GM19351 (cell line): ENCODE measurements around the gene NLN.
"Not testable (repeated sequence)": the region's sequence is repeated elsewhere in the genome, so short reads cannot be mapped to it uniquely, and the experiment has no call there.

Source experiments
- ATAC-seq: cut with Tn5 transposase; IDR thresholded peaks from one replicate; pipeline ENCODE4 v1.9.1; 2021; ENCODE audit warnings: mild to moderate bottlenecking, moderate library complexity; ENCODE audit not compliant: unreplicated experiment

The NLN gene

DNA sequence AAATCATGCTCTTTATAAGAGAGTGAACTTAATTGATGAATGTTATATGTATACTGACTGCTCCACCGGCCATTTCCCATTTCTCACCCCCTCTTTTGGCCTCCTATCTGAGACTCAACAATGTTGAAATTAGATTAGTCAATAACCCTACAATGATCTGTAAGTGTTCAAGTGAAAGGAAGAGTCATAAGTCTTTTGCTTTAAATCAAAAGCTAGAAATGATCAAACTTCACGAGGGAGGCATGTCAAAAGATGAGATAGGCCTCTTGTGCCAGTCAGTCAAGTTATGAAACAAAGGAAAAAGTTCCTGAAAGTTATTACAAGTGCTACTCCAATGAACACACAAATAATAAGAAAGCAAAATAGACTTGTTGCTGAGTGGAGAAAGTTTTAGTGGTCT, 83.1 kb downstream of the NLN start:
- no peak for ATAC-seq

DNA sequence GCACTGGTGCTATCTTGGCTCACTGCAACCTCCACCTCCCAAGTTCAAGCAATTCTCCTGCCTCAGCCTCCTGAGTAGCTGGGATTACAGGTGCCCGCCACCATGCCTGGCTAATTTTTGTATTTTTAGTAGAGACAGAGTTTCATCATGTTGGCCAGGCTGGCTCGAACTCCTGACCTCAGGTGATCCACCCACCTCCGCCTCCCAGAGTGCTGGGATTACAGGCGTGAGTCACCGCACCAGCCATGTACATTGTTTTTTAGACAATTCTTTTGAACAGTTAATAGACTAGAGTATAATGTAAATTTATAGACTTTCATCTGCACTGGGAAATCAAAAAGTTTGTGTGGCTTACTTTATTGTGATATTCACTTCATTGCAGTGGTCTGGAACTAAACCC, 85.5 kb downstream of the NLN start:
- ATAC-seq, result not testable (repeated sequence)

DNA sequence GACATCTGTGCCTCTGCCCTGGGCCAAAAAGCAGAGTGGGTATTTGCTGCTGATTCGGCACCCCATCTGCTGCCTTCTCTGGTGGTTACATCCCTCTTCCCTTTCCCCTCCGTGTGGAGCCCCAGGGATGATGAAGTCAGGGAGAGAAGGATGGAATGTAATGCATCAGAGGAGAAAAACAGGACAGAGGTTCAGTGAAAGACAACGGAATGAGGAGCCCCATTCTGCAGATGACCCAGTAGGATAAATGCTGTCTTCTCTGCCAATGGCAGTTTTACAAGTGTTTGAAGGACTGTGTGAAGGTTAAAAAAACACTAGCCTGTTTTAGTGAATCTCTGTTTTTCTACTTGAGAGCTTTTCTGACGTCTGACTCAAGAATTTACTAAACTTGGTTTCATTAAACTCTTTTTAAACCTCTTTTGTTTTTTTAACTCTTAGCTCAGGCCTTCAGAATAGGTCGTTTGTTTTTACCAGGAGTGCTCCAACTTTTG, 86.3 kb downstream of the NLN start:
- no peak for ATAC-seq

- no peak for ATAC-seq
These were observed 86.8 kb downstream of the NLN start for GRCh38 chr5:65808818-65809217.

GRCh38 chr5:65809817-65810531, 88.0 kb downstream of the NLN start:
- ATAC-seq, result no peak

DNA sequence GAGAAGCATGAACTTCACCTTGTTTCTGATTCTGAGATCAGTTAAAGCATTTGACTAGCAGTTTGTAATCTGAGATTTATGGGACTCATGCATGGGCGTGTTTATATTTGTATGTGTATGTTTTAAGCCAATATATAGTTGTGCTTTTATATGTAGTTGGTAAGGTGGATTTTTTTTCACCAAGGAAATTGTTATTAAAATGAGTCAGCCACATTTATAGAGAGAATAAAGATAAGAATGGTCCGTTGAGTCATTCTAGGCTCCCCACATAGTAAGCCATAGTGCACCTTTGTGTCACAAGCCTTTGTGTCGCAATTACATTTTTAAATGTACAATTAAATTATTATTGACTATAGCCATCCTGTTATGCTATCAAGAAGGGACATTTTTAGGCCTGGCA, 89.0 kb downstream of the NLN start:
- no peak for ATAC-seq

- ATAC-seq, result no peak
These were observed 89.9 kb downstream of the NLN start for GRCh38 chr5:65811885-65812284.

GRCh38 chr5:65812648-65813047, 90.6 kb downstream of the NLN start:
- no peak for ATAC-seq

GRCh38 chr5:65813174-65813573, 91.2 kb downstream of the NLN start:
- no peak for ATAC-seq

- ATAC-seq, result no peak
These were observed 93.2 kb downstream of the NLN start for GRCh38 chr5:65815161-65815560.

GRCh38 chr5:65816729-65817128, 94.7 kb downstream of the NLN start:
- ATAC-seq, result no peak

GRCh38 chr5:65817931-65818330, 95.9 kb downstream of the NLN start:
- ATAC-seq, result no peak

DNA sequence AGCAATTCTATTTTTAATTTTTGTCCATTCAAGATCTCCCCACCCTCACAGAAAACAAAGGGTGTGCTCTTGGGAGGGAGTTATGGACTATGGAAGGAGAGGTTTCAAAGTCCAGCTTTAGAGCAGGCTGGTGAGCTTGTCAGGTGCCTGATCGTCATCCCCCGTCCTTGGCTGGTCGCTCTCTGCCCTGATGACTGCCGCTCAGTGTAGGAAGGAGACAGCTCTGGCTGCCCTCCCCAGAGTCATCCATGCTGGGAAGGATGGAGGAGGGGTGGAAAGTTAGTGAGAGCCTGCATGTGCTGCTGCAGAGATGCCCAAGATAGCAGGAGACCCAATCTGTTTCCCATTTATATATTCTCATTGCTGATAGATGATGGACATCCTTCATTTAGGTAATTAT, 96.6 kb downstream of the NLN start:
- no peak for ATAC-seq

- ATAC-seq, result no peak
These were observed 97.4 kb downstream of the NLN start for GRCh38 chr5:65819215-65819904.

- no peak for ATAC-seq
These were observed 97.9 kb downstream of the NLN start for GRCh38 chr5:65819905-65820240.

- no peak for ATAC-seq
These were observed 98.4 kb downstream of the NLN start for GRCh38 chr5:65820373-65820772.

DNA sequence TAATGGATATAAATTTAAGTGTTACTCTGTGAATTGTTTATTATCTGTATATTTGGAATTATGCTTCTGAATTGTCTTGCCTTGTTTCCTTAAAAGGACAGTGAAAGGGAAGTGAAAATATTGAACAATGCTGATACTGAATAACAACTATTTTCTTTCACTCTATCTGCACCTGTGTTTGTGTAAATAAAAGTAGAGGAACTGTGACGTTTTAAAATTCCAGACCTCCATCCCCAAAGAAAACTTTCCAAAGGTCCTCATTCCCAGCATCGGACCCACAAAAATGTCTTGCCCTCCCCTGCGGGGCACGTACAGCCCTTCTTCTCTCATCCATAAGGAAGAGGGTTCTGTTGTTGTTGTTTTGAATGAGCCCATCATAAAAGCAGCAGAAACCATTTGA, 100.0 kb downstream of the NLN start:
- no peak for ATAC-seq

GRCh38 chr5:65822710-65823109, 100.7 kb downstream of the NLN start:
- no peak for ATAC-seq

DNA sequence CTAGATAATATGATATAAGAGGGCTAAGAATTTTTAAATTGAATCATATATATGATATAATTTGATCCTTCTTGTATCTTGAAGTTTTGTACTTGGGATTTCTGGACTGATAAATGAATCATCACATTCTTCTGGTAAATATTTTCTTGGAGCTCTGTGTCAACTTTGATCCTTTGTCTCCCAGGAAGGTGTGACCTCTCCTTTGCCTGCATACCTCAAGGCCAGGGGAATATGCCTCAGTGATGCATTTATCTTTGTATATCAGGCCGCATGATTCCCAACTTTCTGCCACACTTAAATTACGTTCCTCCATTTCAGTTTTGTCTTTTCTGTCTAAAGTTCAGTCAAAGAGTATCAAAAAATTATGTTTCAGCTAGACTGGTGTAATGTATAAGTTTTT, 101.2 kb downstream of the NLN start:
- ATAC-seq, result no peak

GRCh38 chr5:65823845-65824445, 101.9 kb downstream of the NLN start:
- ATAC-seq, result no peak

DNA sequence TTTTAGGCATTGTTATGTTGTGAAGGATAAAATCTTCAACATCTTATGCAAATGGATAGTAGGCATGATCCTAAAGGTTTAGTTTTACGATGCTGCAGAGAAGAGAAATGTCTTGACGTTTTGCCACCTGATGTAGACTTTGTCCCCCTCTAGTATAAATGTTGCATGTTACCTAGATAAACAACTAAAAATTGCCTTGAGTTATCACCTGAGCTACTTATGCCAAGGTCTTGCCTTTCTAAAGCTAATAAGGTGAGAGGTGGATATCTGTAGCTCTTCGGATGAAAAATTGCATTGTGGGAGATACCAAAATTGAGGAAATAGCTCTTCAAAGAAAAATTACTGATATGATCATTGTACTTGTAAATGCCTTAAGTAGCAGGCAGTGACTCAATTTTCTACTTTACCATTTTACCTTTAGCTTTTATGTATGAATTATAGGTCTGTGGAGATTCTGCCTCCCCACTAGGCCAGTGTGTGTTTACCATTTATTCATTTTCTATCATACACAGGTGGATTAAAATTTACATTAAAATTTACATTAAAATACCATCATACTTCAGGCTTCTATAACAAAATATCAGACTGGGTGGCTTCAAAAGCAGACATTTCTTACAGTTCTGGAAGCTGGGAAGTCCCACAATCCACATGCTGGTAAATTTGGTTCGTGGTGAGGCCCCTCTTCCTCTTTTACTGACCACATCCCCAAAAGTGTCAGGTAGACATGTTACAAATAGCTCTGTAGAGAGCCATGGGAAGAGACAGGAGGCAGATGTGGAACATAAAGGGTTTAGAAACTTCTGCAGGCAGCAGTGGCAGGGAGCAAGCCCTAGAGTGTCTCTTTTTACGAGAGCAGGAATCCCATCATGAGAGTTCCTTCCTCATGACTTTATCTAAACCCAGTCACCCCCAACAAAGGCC, 103.7 kb downstream of the NLN start:
- peak; percentile 71 for ATAC-seq
